NCI-H2196 treated with DMSO at 0.1 percent for 48 hours (cell line): ENCODE measurements around the gene KANTR.

ENCODE experiments used
- DNase-seq: peaks from one replicate; lab custom pipeline; 2025; ENCODE audit not compliant: unreplicated experiment; lab: John Stamatoyannopoulos, UW

Gene KANTR

GRCh38 chrX:53093748-53094581, at the start of gene KANTR:
TSS of gene KANTR (plus strand) at chrX:53094142. CDS start at chrX:53124273, 30,131 bp downstream.
- DNase-seq: peak; percentile 84

GRCh38 chrX:53044995-53045394, 48.9 kb upstream of the KANTR start:
- no peak for DNase-seq

GRCh38 chrX:53047228-53047627, 46.7 kb upstream of the KANTR start:
- DNase-seq: no peak

GRCh38 chrX:53048169-53049126, 45.5 kb upstream of the KANTR start, which contains the start of gene GPR173:
TSS of gene GPR173 (plus strand) at chrX:53048789. CDS start at chrX:53076622, 27,833 bp downstream.
- DNase-seq: peak; percentile 13

- DNase-seq: no peak
Measured at GRCh38 chrX:53049127-53049517, 44.8 kb upstream of the KANTR start.

- DNase-seq: no peak
Measured at GRCh38 chrX:53050841-53051240, 43.1 kb upstream of the KANTR start.

GRCh38 chrX:53055244-53055849, 38.6 kb upstream of the KANTR start:
- DNase-seq: no peak

GRCh38 chrX:53056292-53056691, 37.6 kb upstream of the KANTR start:
- no peak for DNase-seq

GRCh38 chrX:53065104-53065503, 28.8 kb upstream of the KANTR start:
- no peak for DNase-seq

GRCh38 chrX:53071064-53071463, 22.9 kb upstream of the KANTR start:
- no peak for DNase-seq

- peak; percentile 31 for DNase-seq
Measured at GRCh38 chrX:53071604-53072417, 22.1 kb upstream of the KANTR start.

- no peak for DNase-seq
Measured at GRCh38 chrX:53072418-53073114, 21.4 kb upstream of the KANTR start.

GRCh38 chrX:53073115-53073586, 20.8 kb upstream of the KANTR start:
- peak; percentile 25 for DNase-seq

- DNase-seq: no peak
Measured at GRCh38 chrX:53075011-53075410, 18.9 kb upstream of the KANTR start.

GRCh38 chrX:53076671-53077070, 17.3 kb upstream of the KANTR start:
- DNase-seq: no peak

- DNase-seq: no peak
Measured at GRCh38 chrX:53077207-53078197, 16.4 kb upstream of the KANTR start.

- no peak for DNase-seq
Measured at GRCh38 chrX:53078943-53079342, 15.0 kb upstream of the KANTR start.
